H1 (cell line): Measurements from ENCODE around the gene CPA4. TPM values are rescaled to one million over a fixed set of nuclear protein-coding genes. Genes with fewer than 3 reads are reported as not detected.

Experiments
- CTCF ChIA-PET: fragments of 300-600 bp; sonication (Branson Sonifier 250); formaldehyde crosslinking; loops from one replicate; lab custom pipeline; 2021; ENCODE audit not compliant: partially characterized antibody; lab: Charles Lee
- POLR2A ChIA-PET: fragments of 300-600 bp; sonication (Branson Sonifier 250); formaldehyde crosslinking; loops from one replicate; lab custom pipeline; 2021; ENCODE audit warnings: inconsistent platforms; ENCODE audit not compliant: partially characterized antibody; lab: Charles Lee
- DNase-seq, 2 experiments: peaks; one replicate each; pipeline versions ENCODE4 v3.0.0 to v3.0.0-alpha.2; 2010 to 2022; ENCODE audit warnings: low spot score in 2 of 2, low read depth in 1 of 2, mixed read lengths in 1 of 2
- FAIRE-seq: peaks from 2 replicates; lab custom pipeline; 2011; peaks lifted over from hg19 to GRCh38; lab: Jason Lieb, UNC
- H2AFZ ChIP-seq: 2 replicates; pipeline ENCODE4 v1.8.1; 2012; ENCODE audit warnings: low read length, inconsistent platforms
- H2AK5ac ChIP-seq: 2 replicates; pipeline ENCODE4 v1.6.1; 2013; ENCODE audit warnings: low read depth, low read length
- H2BK120ac ChIP-seq: replicated peaks from 2 replicates; pipeline ENCODE3; 2013; ENCODE audit warnings: low read depth, low read length, inconsistent platforms
- H2BK12ac ChIP-seq: 2 replicates; pipeline ENCODE4 v1.6.1; 2013; ENCODE audit warnings: low read depth, low read length
- H2BK15ac ChIP-seq: 2 replicates; pipeline ENCODE4 v1.6.1; 2013; ENCODE audit warnings: low read length
- H2BK20ac ChIP-seq: 2 replicates; pipeline ENCODE4 v1.6.1; 2013; ENCODE audit warnings: low read length
- H2BK5ac ChIP-seq: 2 replicates; pipeline ENCODE4 v1.6.1; 2013; ENCODE audit warnings: low read depth, low read length
- H3K14ac ChIP-seq: 2 replicates; pipeline ENCODE4 v1.6.1; 2013; ENCODE audit warnings: inconsistent platforms; ENCODE audit not compliant: insufficient read length
- H3K18ac ChIP-seq: 2 replicates; pipeline ENCODE4 v1.6.1; 2013; ENCODE audit warnings: low read length; ENCODE audit errors: extremely low read depth
- H3K23ac ChIP-seq: 2 replicates; pipeline ENCODE4 v1.6.1; 2013; ENCODE audit warnings: inconsistent platforms; ENCODE audit not compliant: insufficient read length
- H3K23me2 ChIP-seq: 2 replicates; pipeline ENCODE4 v1.6.1; 2013; ENCODE audit warnings: low read depth, low read length
- H3K27ac ChIP-seq: 2 replicates; pipeline ENCODE4 v1.6.1; 2011; ENCODE audit warnings: low read depth, low read length, inconsistent platforms
- H3K27me3 ChIP-seq, 4 experiments: replicated peaks in 1 of 4; 1 replicate in 1 of 4; 2 replicates in 3 of 4; pipeline versions ENCODE4 v1.6.1 to v1.8.1; 2011 to 2013; ENCODE audit warnings: low read length in 3 of 4, mild to moderate bottlenecking in 3 of 4, inconsistent platforms in 2 of 4, mixed read lengths in 2 of 4, moderate library complexity in 1 of 4; ENCODE audit not compliant: control insufficient read depth in 3 of 4, insufficient read depth in 3 of 4; ENCODE audit errors: extremely low read depth in 1 of 4
- H3K36me3 ChIP-seq, 4 experiments: 2 replicates each; pipeline versions ENCODE4 v1.6.1 to v1.8.1; 2011 to 2013; ENCODE audit warnings: mild to moderate bottlenecking in 4 of 4, low read length in 3 of 4, moderate library complexity in 2 of 4, control low read depth in 1 of 4, inconsistent platforms in 1 of 4; ENCODE audit not compliant: insufficient read depth in 4 of 4, control insufficient read depth in 2 of 4
- H3K4ac ChIP-seq: replicated peaks from 2 replicates; pipeline ENCODE3; 2013; ENCODE audit warnings: low read length, low read depth, mixed read lengths, inconsistent platforms; ENCODE audit not compliant: insufficient read length
- H3K4me1 ChIP-seq, 4 experiments: replicated peaks in 1 of 4; 1 replicate in 1 of 4; 2 replicates in 3 of 4; pipeline versions ENCODE4 v1.6.1 to v1.8.1; 2011 to 2013; ENCODE audit warnings: low read length in 3 of 4, inconsistent platforms in 2 of 4, mixed read lengths in 1 of 4; ENCODE audit not compliant: insufficient read depth in 4 of 4, control insufficient read depth in 3 of 4
- H3K4me2 ChIP-seq, 2 experiments: 2 replicates each; pipeline versions ENCODE4 v1.6.1 to v1.8.1; 2011 to 2013; ENCODE audit warnings: low read depth in 2 of 2, low read length in 2 of 2, control low read depth in 1 of 2, inconsistent platforms in 1 of 2, mild to moderate bottlenecking in 1 of 2; ENCODE audit not compliant: insufficient read depth in 1 of 2
- H3K4me3 ChIP-seq, 4 experiments: fragments of 200-600, 300-600 bp in 1 of 4; sonication (generic), shearing (Covaris generic), sonication (Bioruptor Twin) in 1 of 4; 2 replicates each; pipeline versions ENCODE4 v1.5.1 to v1.8.1; 2011 to 2016; ENCODE audit warnings: low read length in 4 of 4, low read depth in 3 of 4, control low read depth in 2 of 4, inconsistent platforms in 2 of 4, mild to moderate bottlenecking in 2 of 4, mixed read lengths in 1 of 4, moderate library complexity in 1 of 4; ENCODE audit not compliant: insufficient read depth in 2 of 4; ENCODE audit errors: extremely low read depth in 1 of 4
- H3K56ac ChIP-seq: replicated peaks from 2 replicates; pipeline ENCODE3; 2013; ENCODE audit warnings: low read depth, mild to moderate bottlenecking, mixed read lengths, low read length, inconsistent platforms; ENCODE audit not compliant: insufficient read length
- H3K79me1 ChIP-seq: 2 replicates; pipeline ENCODE4 v1.6.1; 2013; ENCODE audit warnings: low read depth, low read length, control low read depth
- H3K79me2 ChIP-seq, 2 experiments: 2 replicates each; pipeline versions ENCODE4 v1.6.1 to v1.8.1; 2012 to 2013; ENCODE audit warnings: low read length in 2 of 2, mild to moderate bottlenecking in 2 of 2, inconsistent platforms in 1 of 2; ENCODE audit not compliant: insufficient read depth in 2 of 2, control insufficient read depth in 1 of 2
- H3K9ac ChIP-seq, 4 experiments: replicated peaks in 1 of 4; 1 replicate in 1 of 4; 2 replicates in 3 of 4; pipeline versions ENCODE4 v1.6.1 to v1.8.1; 2011 to 2013; ENCODE audit warnings: low read depth in 3 of 4, low read length in 3 of 4, control low read depth in 2 of 4, mild to moderate bottlenecking in 2 of 4, moderate library complexity in 2 of 4, inconsistent platforms in 1 of 4; ENCODE audit errors: extremely low read depth in 1 of 4
- H3K9me3 ChIP-seq, 2 experiments: 2 replicates each; pipeline versions ENCODE4 v1.6.1 to v1.8.1; 2012 to 2013; ENCODE audit warnings: mild to moderate bottlenecking in 2 of 2, moderate library complexity in 2 of 2, control low read depth in 1 of 2, inconsistent platforms in 1 of 2, low read depth in 1 of 2, low read length in 1 of 2, mixed read lengths in 1 of 2; ENCODE audit not compliant: insufficient read depth in 2 of 2
- H4K20me1 ChIP-seq, 2 experiments: replicated peaks in 1 of 2; 2 replicates each; pipeline versions ENCODE3 to v1.8.1; 2011 to 2013; ENCODE audit warnings: inconsistent platforms in 2 of 2, low read length in 2 of 2, mild to moderate bottlenecking in 1 of 2; ENCODE audit not compliant: insufficient read depth in 2 of 2, control insufficient read depth in 1 of 2
- H4K5ac ChIP-seq: 2 replicates; pipeline ENCODE4 v1.6.1; 2013; ENCODE audit warnings: low read length, low read depth, mixed read lengths, inconsistent platforms; ENCODE audit not compliant: insufficient read length
- H4K8ac ChIP-seq: 2 replicates; pipeline ENCODE4 v1.8.0; 2013; ENCODE audit warnings: mild to moderate bottlenecking, moderate library complexity, low read length, inconsistent platforms; ENCODE audit not compliant: insufficient read depth; ENCODE audit errors: extremely low read depth
- H4K91ac ChIP-seq: replicated peaks from 2 replicates; pipeline ENCODE3; 2013; ENCODE audit warnings: low read length, mixed read lengths, inconsistent platforms; ENCODE audit not compliant: insufficient read length
- BACH1 ChIP-seq: IDR thresholded peaks from 2 replicates; pipeline ENCODE4 v1.6.1; 2012; ENCODE audit warnings: low read length, improper control_type of control experiment
- JUND ChIP-seq: IDR thresholded peaks from 2 replicates; pipeline ENCODE4 v1.6.1; 2011; ENCODE audit warnings: mild to moderate bottlenecking, improper control_type of control experiment, low read length
- WGBS, 2 experiments: shearing (Covaris generic) in 1 of 2; methylation state at CpG; one replicate each; pipeline versions ENCODE4 v1.1.6 to v1.1.7; 2013 to 2015; ENCODE audit warnings: low lambda C conversion rate in 2 of 2, mixed read lengths in 2 of 2, inconsistent platforms in 1 of 2, low coverage in 1 of 2, missing lambda C conversion rate in 1 of 2; ENCODE audit not compliant: insufficient replicate concordance in 2 of 2, insufficient coverage in 1 of 2, insufficient read length in 1 of 2; ENCODE audit errors: extremely low coverage in 1 of 2, missing lambda C conversion rate in 1 of 2; 5-methylcytosine and 5-hydroxymethylcytosine counted together
- polyA plus RNA-seq, 7 experiments: library from polyadenylated mRNA; depleted of rRNA in 3 of 7; stranded (reverse) in 5 of 7; unstranded in 2 of 7; fragments of >200 nt in 5 of 7; fragments of 200-250 nt in 2 of 7; gene quantifications; 1 replicate in 5 of 7; 2 replicates in 1 of 7; 4 replicates in 1 of 7; pipeline versions ENCODE4 v1.2.1 to v1.2.3, GENCODE V29; 2011 to 2013; ENCODE audit warnings: missing spikeins in 2 of 7, mixed read lengths in 2 of 7
- total RNA-seq: library from RNA; stranded (reverse); fragmentation: NEBNext Ultra II Directional; extraction: Animal tissue kit (Norgen Biotek cat#: 25700); gene quantifications from 2 replicates; pipeline ENCODE4 v1.2.1, GENCODE V29; 2021

Gene CPA4
- total and polyA plus RNA-seq, 2 of the 8 experiments (the other 6 are each of a cell fraction or from before 2014, with no cell fraction given): 0.03 TPM; not detected in 1

DNA sequence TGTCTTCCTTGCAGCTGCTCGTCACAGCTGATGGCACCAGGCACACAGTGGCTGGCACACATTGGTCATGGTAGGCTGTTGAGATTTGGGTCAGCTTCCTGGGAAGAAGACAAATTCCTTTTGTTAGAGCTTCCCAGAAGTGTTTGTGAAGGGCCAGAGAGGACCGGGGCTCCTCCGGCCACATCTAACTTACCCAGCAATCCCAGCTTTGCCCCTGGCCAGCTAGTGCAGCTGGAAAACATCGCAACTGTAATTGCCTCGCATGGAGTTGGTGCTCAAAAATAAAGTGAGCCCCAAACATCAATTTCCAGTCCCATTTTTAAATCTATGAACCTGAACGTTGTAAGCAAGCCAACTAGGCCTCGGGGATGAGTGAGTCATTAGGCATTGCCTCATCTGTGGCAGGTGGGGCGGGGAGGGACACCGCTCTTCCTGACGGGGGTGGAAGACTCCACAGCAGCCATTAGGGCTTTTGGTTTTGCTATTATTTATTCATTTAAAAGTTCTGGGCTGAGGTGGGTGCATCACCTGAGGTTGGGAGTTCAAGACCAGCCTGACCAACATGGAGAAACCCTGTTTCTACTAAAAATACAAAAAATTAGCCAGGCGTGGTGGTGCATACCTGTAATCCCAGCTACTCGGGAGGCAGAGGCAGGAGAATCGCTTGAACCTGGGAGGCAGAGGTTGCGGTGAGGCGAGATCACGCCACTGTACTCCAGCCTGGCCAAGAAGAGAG is 64.1 kb downstream of the CPA4 start:
- Histone ChIP-seq H3K4me1 (peaks cover 5 to 14% (median 12%) of the 10 kb centered on the region in 4 experiments), H2BK12ac (peak overlapping the region; percentile 94; the same call in 1 of the 2 replicates), H4K5ac (no peak overlapping the region), H3K23me2 (no peaks in the 10 kb centered on the region), H2BK120ac (no peak overlapping the region), H3K27ac (0 out of 2 replicates have a peak overlapping the region, but pooled peaks have one; percentile 23), H3K79me2 (no peaks in the 10 kb centered on the region), H3K9me3 (0 out of 4 replicates have a peak, but pooled peaks cover 0 to 6% of the 10 kb centered on the region in 2 experiments), H3K56ac (no peak overlapping the region), H2BK20ac (peak overlapping the region; percentile 87; the same call in 1 of the 2 replicates), H4K8ac (no peak overlapping the region), H3K4me3 (no peak overlapping the region), H3K4ac (no peak overlapping the region), H3K18ac (peak overlapping the region; percentile 39; the same call in 1 of the 2 replicates), H3K23ac (no peak overlapping the region), H2AFZ (peak overlapping the region; percentile 98), H3K27me3 (no peaks in the 10 kb centered on the region), H4K20me1 (no peaks in the 10 kb centered on the region), H3K4me2 (0 out of 4 replicates have a peak overlapping the region, but pooled peaks of 1 of the 2 experiments have one; percentile 9), H3K79me1 (no peaks in the 10 kb centered on the region), H2BK5ac (peak overlapping the region; percentile 69; the same call in 1 of the 2 replicates), H3K9ac (peak overlapping the region in 1 of 4 experiments; percentile 20; a peak in 2 of 7 replicates), H3K36me3 (no peaks in the 10 kb centered on the region), H2AK5ac (no peak overlapping the region), H4K91ac (peak overlapping the region; percentile 87), H3K14ac (no peak overlapping the region), H2BK15ac (peak overlapping the region; percentile 51; the same call in 1 of the 2 replicates)
- TF ChIP-seq BACH1: no peak
- TF ChIP-seq JUND: no peak
- no peak for FAIRE-seq
- CTCF ChIA-PET: interaction anchor here (0.6 to 1.4 kb wide), 6 partner anchors 9 to 79 kb away, joined by 3 to 4 read pairs (median 4); no protein-coding TSS in a partner anchor
- DNase-seq: no peak
- 90% methylated on average over 16 of the region's 16 CpGs; no CpG with 5 or more reads in 1 of the 2 experiments for WGBS, 2 experiments
- POLR2A ChIA-PET: interaction anchor here (1.0 kb wide), 1 partner anchor 12 kb away, joined by 3 read pairs; the partner anchor contains the start of gene CPA5
